H1 (cell line): Measurements from ENCODE around the gene GULP1. TPM values are rescaled to one million over a fixed set of nuclear protein-coding genes. Genes with fewer than 3 reads are reported as not detected.

Experiments
- CTCF ChIA-PET: fragments of 300-600 bp; sonication (Branson Sonifier 250); formaldehyde crosslinking; loops from one replicate; lab custom pipeline; 2021; ENCODE audit not compliant: partially characterized antibody; lab: Charles Lee
- POLR2A ChIA-PET: fragments of 300-600 bp; sonication (Branson Sonifier 250); formaldehyde crosslinking; loops from one replicate; lab custom pipeline; 2021; ENCODE audit warnings: inconsistent platforms; ENCODE audit not compliant: partially characterized antibody; lab: Charles Lee
- DNase-seq, 2 experiments: peaks; one replicate each; pipeline versions ENCODE4 v3.0.0 to v3.0.0-alpha.2; 2010 to 2022; ENCODE audit warnings: low spot score in 2 of 2, low read depth in 1 of 2, mixed read lengths in 1 of 2
- FAIRE-seq: peaks from 2 replicates; lab custom pipeline; 2011; peaks lifted over from hg19 to GRCh38; lab: Jason Lieb, UNC
- H2AFZ ChIP-seq: 2 replicates; pipeline ENCODE4 v1.8.1; 2012; ENCODE audit warnings: low read length, inconsistent platforms
- H2AK5ac ChIP-seq: 2 replicates; pipeline ENCODE4 v1.6.1; 2013; ENCODE audit warnings: low read depth, low read length
- H2BK120ac ChIP-seq: replicated peaks from 2 replicates; pipeline ENCODE3; 2013; ENCODE audit warnings: low read depth, low read length, inconsistent platforms
- H2BK12ac ChIP-seq: 2 replicates; pipeline ENCODE4 v1.6.1; 2013; ENCODE audit warnings: low read depth, low read length
- H2BK15ac ChIP-seq: 2 replicates; pipeline ENCODE4 v1.6.1; 2013; ENCODE audit warnings: low read length
- H2BK20ac ChIP-seq: 2 replicates; pipeline ENCODE4 v1.6.1; 2013; ENCODE audit warnings: low read length
- H2BK5ac ChIP-seq: 2 replicates; pipeline ENCODE4 v1.6.1; 2013; ENCODE audit warnings: low read depth, low read length
- H3K14ac ChIP-seq: 2 replicates; pipeline ENCODE4 v1.6.1; 2013; ENCODE audit warnings: inconsistent platforms; ENCODE audit not compliant: insufficient read length
- H3K18ac ChIP-seq: 2 replicates; pipeline ENCODE4 v1.6.1; 2013; ENCODE audit warnings: low read length; ENCODE audit errors: extremely low read depth
- H3K23ac ChIP-seq: 2 replicates; pipeline ENCODE4 v1.6.1; 2013; ENCODE audit warnings: inconsistent platforms; ENCODE audit not compliant: insufficient read length
- H3K23me2 ChIP-seq: 2 replicates; pipeline ENCODE4 v1.6.1; 2013; ENCODE audit warnings: low read depth, low read length
- H3K27ac ChIP-seq: 2 replicates; pipeline ENCODE4 v1.6.1; 2011; ENCODE audit warnings: low read depth, low read length, inconsistent platforms
- H3K27me3 ChIP-seq, 4 experiments: replicated peaks in 1 of 4; 1 replicate in 1 of 4; 2 replicates in 3 of 4; pipeline versions ENCODE4 v1.6.1 to v1.8.1; 2011 to 2013; ENCODE audit warnings: low read length in 3 of 4, mild to moderate bottlenecking in 3 of 4, inconsistent platforms in 2 of 4, mixed read lengths in 2 of 4, moderate library complexity in 1 of 4; ENCODE audit not compliant: control insufficient read depth in 3 of 4, insufficient read depth in 3 of 4; ENCODE audit errors: extremely low read depth in 1 of 4
- H3K36me3 ChIP-seq, 4 experiments: 2 replicates each; pipeline versions ENCODE4 v1.6.1 to v1.8.1; 2011 to 2013; ENCODE audit warnings: mild to moderate bottlenecking in 4 of 4, low read length in 3 of 4, moderate library complexity in 2 of 4, control low read depth in 1 of 4, inconsistent platforms in 1 of 4; ENCODE audit not compliant: insufficient read depth in 4 of 4, control insufficient read depth in 2 of 4
- H3K4ac ChIP-seq: replicated peaks from 2 replicates; pipeline ENCODE3; 2013; ENCODE audit warnings: low read length, low read depth, mixed read lengths, inconsistent platforms; ENCODE audit not compliant: insufficient read length
- H3K4me1 ChIP-seq, 4 experiments: replicated peaks in 1 of 4; 1 replicate in 1 of 4; 2 replicates in 3 of 4; pipeline versions ENCODE4 v1.6.1 to v1.8.1; 2011 to 2013; ENCODE audit warnings: low read length in 3 of 4, inconsistent platforms in 2 of 4, mixed read lengths in 1 of 4; ENCODE audit not compliant: insufficient read depth in 4 of 4, control insufficient read depth in 3 of 4
- H3K4me2 ChIP-seq, 2 experiments: 2 replicates each; pipeline versions ENCODE4 v1.6.1 to v1.8.1; 2011 to 2013; ENCODE audit warnings: low read depth in 2 of 2, low read length in 2 of 2, control low read depth in 1 of 2, inconsistent platforms in 1 of 2, mild to moderate bottlenecking in 1 of 2; ENCODE audit not compliant: insufficient read depth in 1 of 2
- H3K4me3 ChIP-seq, 4 experiments: fragments of 200-600, 300-600 bp in 1 of 4; sonication (generic), shearing (Covaris generic), sonication (Bioruptor Twin) in 1 of 4; 2 replicates each; pipeline versions ENCODE4 v1.5.1 to v1.8.1; 2011 to 2016; ENCODE audit warnings: low read length in 4 of 4, low read depth in 3 of 4, control low read depth in 2 of 4, inconsistent platforms in 2 of 4, mild to moderate bottlenecking in 2 of 4, mixed read lengths in 1 of 4, moderate library complexity in 1 of 4; ENCODE audit not compliant: insufficient read depth in 2 of 4; ENCODE audit errors: extremely low read depth in 1 of 4
- H3K56ac ChIP-seq: replicated peaks from 2 replicates; pipeline ENCODE3; 2013; ENCODE audit warnings: low read depth, mild to moderate bottlenecking, mixed read lengths, low read length, inconsistent platforms; ENCODE audit not compliant: insufficient read length
- H3K79me1 ChIP-seq: 2 replicates; pipeline ENCODE4 v1.6.1; 2013; ENCODE audit warnings: low read depth, low read length, control low read depth
- H3K79me2 ChIP-seq, 2 experiments: 2 replicates each; pipeline versions ENCODE4 v1.6.1 to v1.8.1; 2012 to 2013; ENCODE audit warnings: low read length in 2 of 2, mild to moderate bottlenecking in 2 of 2, inconsistent platforms in 1 of 2; ENCODE audit not compliant: insufficient read depth in 2 of 2, control insufficient read depth in 1 of 2
- H3K9ac ChIP-seq, 4 experiments: replicated peaks in 1 of 4; 1 replicate in 1 of 4; 2 replicates in 3 of 4; pipeline versions ENCODE4 v1.6.1 to v1.8.1; 2011 to 2013; ENCODE audit warnings: low read depth in 3 of 4, low read length in 3 of 4, control low read depth in 2 of 4, mild to moderate bottlenecking in 2 of 4, moderate library complexity in 2 of 4, inconsistent platforms in 1 of 4; ENCODE audit errors: extremely low read depth in 1 of 4
- H3K9me3 ChIP-seq, 2 experiments: 2 replicates each; pipeline versions ENCODE4 v1.6.1 to v1.8.1; 2012 to 2013; ENCODE audit warnings: mild to moderate bottlenecking in 2 of 2, moderate library complexity in 2 of 2, control low read depth in 1 of 2, inconsistent platforms in 1 of 2, low read depth in 1 of 2, low read length in 1 of 2, mixed read lengths in 1 of 2; ENCODE audit not compliant: insufficient read depth in 2 of 2
- H4K20me1 ChIP-seq, 2 experiments: replicated peaks in 1 of 2; 2 replicates each; pipeline versions ENCODE3 to v1.8.1; 2011 to 2013; ENCODE audit warnings: inconsistent platforms in 2 of 2, low read length in 2 of 2, mild to moderate bottlenecking in 1 of 2; ENCODE audit not compliant: insufficient read depth in 2 of 2, control insufficient read depth in 1 of 2
- H4K5ac ChIP-seq: 2 replicates; pipeline ENCODE4 v1.6.1; 2013; ENCODE audit warnings: low read length, low read depth, mixed read lengths, inconsistent platforms; ENCODE audit not compliant: insufficient read length
- H4K8ac ChIP-seq: 2 replicates; pipeline ENCODE4 v1.8.0; 2013; ENCODE audit warnings: mild to moderate bottlenecking, moderate library complexity, low read length, inconsistent platforms; ENCODE audit not compliant: insufficient read depth; ENCODE audit errors: extremely low read depth
- H4K91ac ChIP-seq: replicated peaks from 2 replicates; pipeline ENCODE3; 2013; ENCODE audit warnings: low read length, mixed read lengths, inconsistent platforms; ENCODE audit not compliant: insufficient read length
- BACH1 ChIP-seq: IDR thresholded peaks from 2 replicates; pipeline ENCODE4 v1.6.1; 2012; ENCODE audit warnings: low read length, improper control_type of control experiment
- CEBPB ChIP-seq: IDR thresholded peaks from 2 replicates; pipeline ENCODE4 v1.6.1; 2012; ENCODE audit warnings: low read depth, low read length
- CTBP2 ChIP-seq: IDR thresholded peaks from 2 replicates; pipeline ENCODE4 v1.7.0; 2011; ENCODE audit warnings: borderline replicate concordance, mild to moderate bottlenecking, moderate library complexity, mixed read lengths, low read length; ENCODE audit not compliant: insufficient read depth, insufficient read length
- EP300 ChIP-seq, 2 experiments: IDR thresholded peaks; 1 replicate in 1 of 2; 2 replicates in 1 of 2; pipeline ENCODE4 v1.6.1; 2011 to 2012; ENCODE audit warnings: low read depth in 2 of 2, low read length in 2 of 2, mild to moderate bottlenecking in 2 of 2, borderline replicate concordance in 1 of 2, inconsistent platforms in 1 of 2, moderate library complexity in 1 of 2
- EZH2 ChIP-seq: fragments of 200-600 bp; sonication (generic); IDR thresholded peaks from 2 replicates; pipeline ENCODE4 v1.7.1; 2012; ENCODE audit warnings: low read depth, mild to moderate bottlenecking, moderate library complexity, low read length, inconsistent platforms; ENCODE audit not compliant: severe bottlenecking
- HDAC2 ChIP-seq, 2 experiments: fragments of 300-600 bp in 1 of 2; sonication (generic) in 1 of 2; IDR thresholded peaks; 2 replicates each; pipeline ENCODE4 v1.6.1; 2011 to 2012; ENCODE audit warnings: low read depth in 2 of 2, low read length in 2 of 2, mild to moderate bottlenecking in 2 of 2, moderate library complexity in 2 of 2, borderline replicate concordance in 1 of 2, inconsistent platforms in 1 of 2
- RNF2 ChIP-seq: fragments of 200-900, 300-1000 bp; sonication (generic); IDR thresholded peaks from 2 replicates; pipeline ENCODE4 v1.7.1; 2016; ENCODE audit warnings: borderline replicate concordance, low read depth, mild to moderate bottlenecking, antibody characterized with exemption, low read length; ENCODE audit not compliant: poor library complexity, severe bottlenecking; ENCODE audit errors: missing control alignments
- polyA plus RNA-seq, 7 experiments: library from polyadenylated mRNA; depleted of rRNA in 3 of 7; stranded (reverse) in 5 of 7; unstranded in 2 of 7; fragments of >200 nt in 5 of 7; fragments of 200-250 nt in 2 of 7; gene quantifications; 1 replicate in 5 of 7; 2 replicates in 1 of 7; 4 replicates in 1 of 7; pipeline versions ENCODE4 v1.2.1 to v1.2.3, GENCODE V29; 2011 to 2013; ENCODE audit warnings: missing spikeins in 2 of 7, mixed read lengths in 2 of 7
- total RNA-seq: library from RNA; stranded (reverse); fragmentation: NEBNext Ultra II Directional; extraction: Animal tissue kit (Norgen Biotek cat#: 25700); gene quantifications from 2 replicates; pipeline ENCODE4 v1.2.1, GENCODE V29; 2021

Gene GULP1
- total and polyA plus RNA-seq, 2 of the 8 experiments (the other 6 are each of a cell fraction or from before 2014, with no cell fraction given): 69.7 to 139 TPM

DNA sequence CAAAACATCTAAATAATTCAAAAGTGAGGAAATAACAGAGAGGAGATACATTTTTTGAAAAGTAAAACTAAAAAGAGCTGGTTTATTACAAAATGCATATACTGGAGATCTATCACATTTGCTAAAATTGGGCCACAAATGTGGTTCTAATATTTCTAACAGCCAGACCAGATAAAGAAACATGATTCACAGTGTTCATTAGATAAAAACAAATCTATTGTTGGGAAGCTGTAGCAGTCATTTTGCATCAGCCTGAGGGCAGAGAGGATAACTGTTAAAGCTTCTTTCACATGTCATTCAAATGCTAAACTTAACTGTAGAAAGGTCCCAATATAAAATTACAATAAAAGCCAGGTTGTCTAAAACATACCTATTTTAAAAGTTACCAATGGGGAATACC lies 148.3 kb downstream of the GULP1 start:
- H3K4me2 ChIP-seq: no peak overlapping the region
- H3K79me2 ChIP-seq: peaks cover 0 to 84% of the 10 kb centered on the region in 2 experiments; a peak in 2 of 4 replicates
- no peak overlapping the region for H3K27ac ChIP-seq

More for the DNA sequence above, 148.3 kb downstream of the GULP1 start:
- no peak overlapping the region for H3K4ac ChIP-seq
- no peak for DNase-seq
- no peak overlapping the region for H2AFZ ChIP-seq
- no peak overlapping the region for H2BK15ac ChIP-seq
- no peaks in the 10 kb centered on the region for H4K20me1 ChIP-seq
- H3K56ac ChIP-seq: no peak overlapping the region
- no peak overlapping the region for H2BK120ac ChIP-seq
- ChIA-PET CTCF (no interaction called here), POLR2A (interaction anchor here (0.9 kb wide), 1 partner anchor 12 kb away, joined by 3 read pairs; no protein-coding TSS in a partner anchor)
- H4K91ac ChIP-seq: no peak overlapping the region
- H3K23ac ChIP-seq: no peak overlapping the region
- H2BK20ac ChIP-seq: no peak overlapping the region
- H3K27me3 ChIP-seq: no peaks in the 10 kb centered on the region
- no peaks in the 10 kb centered on the region for H3K23me2 ChIP-seq
- no peak for FAIRE-seq
- no peaks in the 10 kb centered on the region; the same call in 1 of the 2 replicates for H3K79me1 ChIP-seq
- H3K36me3 ChIP-seq: no peaks in the 10 kb centered on the region
- peaks cover 0 to 18% (median 4%) of the 10 kb centered on the region in 4 experiments; a peak in 4 of 7 replicates for H3K4me1 ChIP-seq
- H3K9ac ChIP-seq: no peak overlapping the region
- H3K9me3 ChIP-seq: no peaks in the 10 kb centered on the region
- no peak overlapping the region for H2BK12ac ChIP-seq
- H4K8ac ChIP-seq: no peak overlapping the region
- H3K14ac ChIP-seq: no peak overlapping the region
- H4K5ac ChIP-seq: no peak overlapping the region
- H3K18ac ChIP-seq: no peak overlapping the region
- H2AK5ac ChIP-seq: no peak overlapping the region
- H3K4me3 ChIP-seq: no peak overlapping the region
- no peak overlapping the region for H2BK5ac ChIP-seq
- no peak for TF ChIP-seq BACH1
- no peak for TF ChIP-seq CTBP2
- no peak for TF ChIP-seq CEBPB
- TF ChIP-seq EZH2: no peak
- TF ChIP-seq HDAC2 (IDR thresholded peaks at IDR 0.05; ENCODE audit: borderline replicate concordance in 1 of 2, low read depth in 2 of 2, low read length in 2 of 2): no peak
- TF ChIP-seq EP300 (IDR thresholded peaks at IDR 0.05; ENCODE audit: borderline replicate concordance in 1 of 2, low read depth in 2 of 2, low read length in 2 of 2): no peak
- no peak for TF ChIP-seq RNF2
